AG04449 (cell line): ENCODE data around the gene TTC32.

Source experiments
- CTCF ChIA-PET: fragments of 350-600 bp; formaldehyde crosslinking; extraction: SDS; loops from one replicate; lab custom pipeline; 2021; ENCODE audit warnings: antibody characterized with exemption; lab: Yijun Ruan, JAX
- POLR2A ChIA-PET: fragments of 400-600, 350-600 bp; formaldehyde crosslinking; extraction: SDS; loops from one replicate; lab custom pipeline; 2020; ENCODE audit warnings: antibody characterized with exemption, inconsistent platforms; lab: Yijun Ruan, JAX
- DNase-seq: peaks from one replicate; pipeline ENCODE4 v3.0.0-alpha.2; 2010; ENCODE audit warnings: low read depth, low spot score
- H3K4me3 ChIP-seq: 2 replicates; pipeline ENCODE4 v1.5.1; 2011; ENCODE audit warnings: low read depth, mild to moderate bottlenecking, control low read depth, low read length
- TF ChIP-seq, protein P1 (sequence below): IDR thresholded peaks from one replicate; pipeline ENCODE4 v1.5.1; 2011; ENCODE audit warnings: mild to moderate bottlenecking, moderate library complexity, low read length, control low read depth, inconsistent platforms; ENCODE audit not compliant: insufficient read depth; ENCODE audit errors: missing control alignments

TTC32 gene

DNA sequence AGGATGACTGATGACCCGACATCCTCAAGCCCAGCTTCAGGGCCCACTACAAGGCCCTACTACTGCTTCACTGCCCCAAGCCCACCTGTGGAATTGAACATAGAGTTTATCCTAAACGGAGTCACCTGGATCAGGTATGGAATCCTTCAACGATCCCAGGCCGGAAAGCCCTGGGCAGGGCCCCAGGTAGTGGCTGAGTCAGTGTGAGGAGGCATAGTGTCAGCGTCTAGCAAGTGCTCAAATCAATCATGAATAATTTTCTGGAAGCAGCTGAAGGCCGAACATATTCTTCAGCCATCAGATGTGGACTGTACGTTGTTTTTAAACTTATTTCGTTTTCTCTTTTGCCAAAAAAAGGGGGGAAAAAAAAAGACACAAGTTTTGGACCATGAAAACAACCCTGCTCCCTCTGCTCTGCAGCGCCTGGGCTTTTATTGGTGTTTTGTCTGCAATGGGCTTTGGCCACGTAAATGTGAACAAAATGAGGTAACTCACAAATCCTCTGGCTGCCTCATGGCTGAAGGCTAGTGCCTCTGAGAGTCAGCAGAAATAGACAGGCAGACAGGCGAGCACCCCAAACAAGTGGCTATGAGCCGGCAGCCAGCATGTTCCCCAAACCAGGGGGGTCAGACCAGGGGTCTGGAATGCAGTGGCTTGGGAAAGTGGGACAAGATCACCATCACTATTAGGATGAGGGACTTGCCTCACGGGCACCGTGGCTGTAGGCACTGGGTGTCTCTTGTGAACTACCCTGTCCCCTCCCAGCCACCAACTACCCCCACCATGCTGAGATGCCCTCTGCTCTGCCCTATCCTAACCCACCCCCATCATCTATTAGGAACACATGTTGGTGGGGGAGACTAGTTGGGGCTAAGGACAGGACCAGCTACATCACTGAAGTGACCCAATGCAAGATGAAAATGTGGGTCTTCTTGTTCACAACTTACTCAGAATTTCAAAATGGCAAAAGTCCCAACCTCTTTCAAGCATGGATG, 51.4 kb downstream of the TTC32 start:
- POLR2A ChIA-PET: no interaction called here
- H3K4me3 ChIP-seq: no peak overlapping the region

GRCh38 chr2:19848952-19849351, 52.8 kb downstream of the TTC32 start:
- ChIA-PET POLR2A (no interaction called here), CTCF (interaction anchor here (0.9 to 1.9 kb wide), 4 partner anchors 9 to 481 kb away, joined by 3 to 7 read pairs (median 4); no protein-coding TSS in a partner anchor)
- TF ChIP-seq, protein P1, sequence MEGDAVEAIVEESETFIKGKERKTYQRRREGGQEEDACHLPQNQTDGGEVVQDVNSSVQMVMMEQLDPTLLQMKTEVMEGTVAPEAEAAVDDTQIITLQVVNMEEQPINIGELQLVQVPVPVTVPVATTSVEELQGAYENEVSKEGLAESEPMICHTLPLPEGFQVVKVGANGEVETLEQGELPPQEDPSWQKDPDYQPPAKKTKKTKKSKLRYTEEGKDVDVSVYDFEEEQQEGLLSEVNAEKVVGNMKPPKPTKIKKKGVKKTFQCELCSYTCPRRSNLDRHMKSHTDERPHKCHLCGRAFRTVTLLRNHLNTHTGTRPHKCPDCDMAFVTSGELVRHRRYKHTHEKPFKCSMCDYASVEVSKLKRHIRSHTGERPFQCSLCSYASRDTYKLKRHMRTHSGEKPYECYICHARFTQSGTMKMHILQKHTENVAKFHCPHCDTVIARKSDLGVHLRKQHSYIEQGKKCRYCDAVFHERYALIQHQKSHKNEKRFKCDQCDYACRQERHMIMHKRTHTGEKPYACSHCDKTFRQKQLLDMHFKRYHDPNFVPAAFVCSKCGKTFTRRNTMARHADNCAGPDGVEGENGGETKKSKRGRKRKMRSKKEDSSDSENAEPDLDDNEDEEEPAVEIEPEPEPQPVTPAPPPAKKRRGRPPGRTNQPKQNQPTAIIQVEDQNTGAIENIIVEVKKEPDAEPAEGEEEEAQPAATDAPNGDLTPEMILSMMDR: no peak
- no peak overlapping the region for H3K4me3 ChIP-seq
- no peak for DNase-seq

More for the DNA sequence above, 51.4 kb downstream of the TTC32 start:
- TF ChIP-seq, protein P1: no peak
- CTCF ChIA-PET: interaction anchor here (1.3 to 1.9 kb wide), 2 partner anchors 13 to 484 kb away, joined by 5 to 7 read pairs; no protein-coding TSS in a partner anchor
- no peak for DNase-seq

- no peak overlapping the region for H3K4me3 ChIP-seq
- ChIA-PET CTCF (interaction anchor here (1.3 to 1.9 kb wide), 2 partner anchors 15 to 480 kb away, joined by 3 to 7 read pairs; no protein-coding TSS in a partner anchor), POLR2A (no interaction called here)
- TF ChIP-seq, protein P1: no peak
- no peak for DNase-seq
Observed at GRCh38 chr2:19848029-19848750, 53.6 kb downstream of the TTC32 start.

GRCh38 chr2:19847486-19847885, 54.3 kb downstream of the TTC32 start:
- TF ChIP-seq, protein P1: no peak
- ChIA-PET CTCF (no interaction called here), POLR2A (no interaction called here)
- no peak for DNase-seq
- no peak overlapping the region for H3K4me3 ChIP-seq
